Ishikawa (cell line): ENCODE measurements around the gene KRTAP5-4.

Experiments used
- EP300 ChIP-seq: IDR thresholded peaks from 2 replicates; pipeline ENCODE4 v1.6.1; 2012; ENCODE audit warnings: borderline replicate concordance
- MAX ChIP-seq: IDR thresholded peaks from 2 replicates; pipeline ENCODE4 v1.6.1; 2012
- NFIC ChIP-seq: IDR thresholded peaks from 2 replicates; pipeline ENCODE4 v1.6.1; 2012
- RAD21 ChIP-seq: IDR thresholded peaks from 2 replicates; pipeline ENCODE4 v1.6.1; 2012; ENCODE audit warnings: low read depth
- TAF1 ChIP-seq: IDR thresholded peaks from 2 replicates; pipeline ENCODE4 v1.6.1; 2012; ENCODE audit warnings: low read depth, mild to moderate bottlenecking
- TCF12 ChIP-seq: IDR thresholded peaks from 2 replicates; pipeline ENCODE4 v1.6.1; 2012; ENCODE audit warnings: low read depth
- YY1 ChIP-seq: IDR thresholded peaks from 2 replicates; pipeline ENCODE4 v1.6.1; 2012; ENCODE audit warnings: low read depth
- ZBTB7A ChIP-seq: IDR thresholded peaks from 2 replicates; pipeline ENCODE4 v1.6.1; 2012; ENCODE audit warnings: low read depth
- TF ChIP-seq, protein P1 (sequence below): IDR thresholded peaks from 2 replicates; pipeline ENCODE4 v1.6.1; 2012; ENCODE audit warnings: low read depth, mild to moderate bottlenecking
- TF ChIP-seq, protein P2 (sequence below): IDR thresholded peaks from 2 replicates; pipeline ENCODE4 v1.6.1; 2012

- TF ChIP-seq MAX (no peak), YY1 (no peak), TAF1 (no peak), NFIC (no peak), RAD21 (no peak), EP300 (no peak), TCF12 (no peak), ZBTB7A (no peak; the same call in 1 of the 2 replicates)
- TF ChIP-seq, protein P1, sequence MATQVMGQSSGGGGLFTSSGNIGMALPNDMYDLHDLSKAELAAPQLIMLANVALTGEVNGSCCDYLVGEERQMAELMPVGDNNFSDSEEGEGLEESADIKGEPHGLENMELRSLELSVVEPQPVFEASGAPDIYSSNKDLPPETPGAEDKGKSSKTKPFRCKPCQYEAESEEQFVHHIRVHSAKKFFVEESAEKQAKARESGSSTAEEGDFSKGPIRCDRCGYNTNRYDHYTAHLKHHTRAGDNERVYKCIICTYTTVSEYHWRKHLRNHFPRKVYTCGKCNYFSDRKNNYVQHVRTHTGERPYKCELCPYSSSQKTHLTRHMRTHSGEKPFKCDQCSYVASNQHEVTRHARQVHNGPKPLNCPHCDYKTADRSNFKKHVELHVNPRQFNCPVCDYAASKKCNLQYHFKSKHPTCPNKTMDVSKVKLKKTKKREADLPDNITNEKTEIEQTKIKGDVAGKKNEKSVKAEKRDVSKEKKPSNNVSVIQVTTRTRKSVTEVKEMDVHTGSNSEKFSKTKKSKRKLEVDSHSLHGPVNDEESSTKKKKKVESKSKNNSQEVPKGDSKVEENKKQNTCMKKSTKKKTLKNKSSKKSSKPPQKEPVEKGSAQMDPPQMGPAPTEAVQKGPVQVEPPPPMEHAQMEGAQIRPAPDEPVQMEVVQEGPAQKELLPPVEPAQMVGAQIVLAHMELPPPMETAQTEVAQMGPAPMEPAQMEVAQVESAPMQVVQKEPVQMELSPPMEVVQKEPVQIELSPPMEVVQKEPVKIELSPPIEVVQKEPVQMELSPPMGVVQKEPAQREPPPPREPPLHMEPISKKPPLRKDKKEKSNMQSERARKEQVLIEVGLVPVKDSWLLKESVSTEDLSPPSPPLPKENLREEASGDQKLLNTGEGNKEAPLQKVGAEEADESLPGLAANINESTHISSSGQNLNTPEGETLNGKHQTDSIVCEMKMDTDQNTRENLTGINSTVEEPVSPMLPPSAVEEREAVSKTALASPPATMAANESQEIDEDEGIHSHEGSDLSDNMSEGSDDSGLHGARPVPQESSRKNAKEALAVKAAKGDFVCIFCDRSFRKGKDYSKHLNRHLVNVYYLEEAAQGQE: no peak
- TF ChIP-seq, protein P2, sequence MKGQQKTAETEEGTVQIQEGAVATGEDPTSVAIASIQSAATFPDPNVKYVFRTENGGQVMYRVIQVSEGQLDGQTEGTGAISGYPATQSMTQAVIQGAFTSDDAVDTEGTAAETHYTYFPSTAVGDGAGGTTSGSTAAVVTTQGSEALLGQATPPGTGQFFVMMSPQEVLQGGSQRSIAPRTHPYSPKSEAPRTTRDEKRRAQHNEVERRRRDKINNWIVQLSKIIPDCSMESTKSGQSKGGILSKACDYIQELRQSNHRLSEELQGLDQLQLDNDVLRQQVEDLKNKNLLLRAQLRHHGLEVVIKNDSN: no peak
Observed at GRCh38 chr11:1571760-1572196, 50.2 kb downstream of the KRTAP5-4 start.
